PC-3 (cell line): Measurements from ENCODE around the gene POU2F1.

Experiments used
- CTCF ChIP-seq: fragments of 300-600 bp; sonication (generic); conservative IDR thresholded peaks from 2 replicates; pipeline ENCODE4 v1.5.1; 2017; ENCODE audit warnings: antibody characterized with exemption, low read depth, mild to moderate bottlenecking, low read length
- EZH2 ChIP-seq: fragments of 300-600 bp; sonication (generic); IDR thresholded peaks from one replicate; pipeline ENCODE4 v1.6.1; 2017; ENCODE audit warnings: antibody characterized with exemption, mild to moderate bottlenecking, low read length; ENCODE audit not compliant: unreplicated experiment
- EZH2phosphoT487 ChIP-seq: fragments of 300-600 bp; sonication (generic); IDR thresholded peaks from 2 replicates; pipeline ENCODE4 v1.6.1; 2018; ENCODE audit warnings: mild to moderate bottlenecking, antibody characterized with exemption, low read length, borderline replicate concordance

GRCh38 chr1:167301355-167301754 lies 80.7 kb downstream of the POU2F1 start:
- no peak for TF ChIP-seq CTCF
- TF ChIP-seq EZH2phosphoT487, result no peak
- TF ChIP-seq EZH2, result no peak
